Lower lobe of right lung (tissue), 2 donors: ENCODE data around the gene GYS1. TPM values are rescaled to one million over a fixed set of nuclear protein-coding genes. Genes with fewer than 3 reads are reported as not detected.

Experiments used
- ATAC-seq, 2 donors: fragments of 200-7000 bp; cut with Tn5 transposase; one replicate each; pipeline ENCODE4 v1.9.1; 2020 to 2022; ENCODE audit warnings: mild to moderate bottlenecking in 2 of 2, moderate library complexity in 2 of 2
- DNase-seq: peaks from one replicate; pipeline ENCODE4 v3.0.0-alpha.2; 2020
- H3K27ac ChIP-seq: fragments of 200-600 bp; one replicate; pipeline ENCODE4 v1.8.0; 2022
- H3K27me3 ChIP-seq: fragments of 200-600 bp; one replicate; pipeline ENCODE4 v1.8.0; 2022; ENCODE audit warnings: low read depth
- H3K36me3 ChIP-seq: fragments of 200-600 bp; one replicate; pipeline ENCODE4 v1.8.0; 2022; ENCODE audit warnings: mild to moderate bottlenecking
- H3K4me1 ChIP-seq: fragments of 200-600 bp; one replicate; pipeline ENCODE4 v1.8.0; 2022
- H3K4me3 ChIP-seq: fragments of 200-600 bp; one replicate; pipeline ENCODE4 v1.8.0; 2022; ENCODE audit warnings: mild to moderate bottlenecking
- H3K9me3 ChIP-seq: fragments of 200-600 bp; one replicate; pipeline ENCODE4 v1.8.0; 2022
- CTCF ChIP-seq: fragments of 200-600 bp; IDR thresholded peaks from one replicate; pipeline ENCODE4 v1.8.0; 2022; ENCODE audit warnings: antibody characterized with exemption, mild to moderate bottlenecking
- intact Hi-C: fragments of 100-400 bp; cut with DNase I; formaldehyde crosslinking; loops from one replicate; pipeline ENCODE4 v1.11.0; 2022
- total RNA-seq: library from RNA; stranded (reverse); fragmentation: NEBNext Ultra II Directional; extraction: Animal tissue kit (Norgen Biotek cat#: 25700); gene quantifications from one replicate; pipeline ENCODE4 v1.2.1, GENCODE V29; 2021
- donor health status: DM: no; HTN: yes; CAD: no; lungs with severe emphysema.

GYS1 gene
- total RNA-seq, 1 donor from 2014 or later: 24.8 TPM

GRCh38 chr19:49010453-49010852, 17.3 kb upstream of the GYS1 start:
- Histone ChIP-seq H3K4me3 (no peak overlapping the region), H3K9me3 (no peaks in the 10 kb centered on the region), H3K27me3 (no peaks in the 10 kb centered on the region), H3K27ac (no peak overlapping the region), H3K36me3 (peaks cover 74% of the 10 kb centered on the region), H3K4me1 (no peaks in the 10 kb centered on the region)
- DNase-seq (no peak), ATAC-seq (no peak)
- intact Hi-C loops: no loop called here
- TF ChIP-seq CTCF: no peak

DNA sequence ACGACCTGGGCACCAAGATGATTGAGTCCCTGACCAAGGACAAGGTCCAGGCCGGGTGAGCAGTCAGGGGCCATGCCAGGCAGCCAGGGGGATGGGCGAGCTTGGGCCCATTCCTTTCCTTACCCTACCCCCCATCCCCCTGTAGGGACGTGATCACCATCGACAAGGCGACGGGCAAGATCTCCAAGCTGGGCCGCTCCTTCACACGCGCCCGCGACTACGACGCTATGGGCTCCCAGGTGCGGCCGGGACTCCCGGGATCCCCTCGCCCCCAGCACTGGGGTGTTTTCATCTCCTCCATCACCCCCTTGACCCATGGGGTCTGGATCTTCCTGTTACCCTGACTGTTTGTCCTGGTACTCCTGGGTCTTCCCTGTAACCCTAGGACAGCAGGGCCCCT, 16.7 kb upstream of the GYS1 start:
- Histone ChIP-seq H3K4me1 (no peaks in the 10 kb centered on the region), H3K4me3 (no peak overlapping the region), H3K27ac (no peak overlapping the region), H3K27me3 (no peaks in the 10 kb centered on the region), H3K9me3 (no peaks in the 10 kb centered on the region), H3K36me3 (peaks cover 74% of the 10 kb centered on the region)
- no peak for ATAC-seq
- TF ChIP-seq CTCF: no peak
- intact Hi-C loops: no loop called here
- no peak for DNase-seq

GRCh38 chr19:49006905-49007304, 13.8 kb upstream of the GYS1 start:
- ATAC-seq (peak in 1 of 2 donors; percentile 13), DNase-seq (no peak)
- Histone ChIP-seq H3K9me3 (no peaks in the 10 kb centered on the region), H3K4me3 (no peak overlapping the region), H3K27me3 (no peaks in the 10 kb centered on the region), H3K36me3 (peaks cover 80% of the 10 kb centered on the region), H3K27ac (no peak overlapping the region), H3K4me1 (no peaks in the 10 kb centered on the region)
- no peak for TF ChIP-seq CTCF
- intact Hi-C loops: no loop called here

DNA sequence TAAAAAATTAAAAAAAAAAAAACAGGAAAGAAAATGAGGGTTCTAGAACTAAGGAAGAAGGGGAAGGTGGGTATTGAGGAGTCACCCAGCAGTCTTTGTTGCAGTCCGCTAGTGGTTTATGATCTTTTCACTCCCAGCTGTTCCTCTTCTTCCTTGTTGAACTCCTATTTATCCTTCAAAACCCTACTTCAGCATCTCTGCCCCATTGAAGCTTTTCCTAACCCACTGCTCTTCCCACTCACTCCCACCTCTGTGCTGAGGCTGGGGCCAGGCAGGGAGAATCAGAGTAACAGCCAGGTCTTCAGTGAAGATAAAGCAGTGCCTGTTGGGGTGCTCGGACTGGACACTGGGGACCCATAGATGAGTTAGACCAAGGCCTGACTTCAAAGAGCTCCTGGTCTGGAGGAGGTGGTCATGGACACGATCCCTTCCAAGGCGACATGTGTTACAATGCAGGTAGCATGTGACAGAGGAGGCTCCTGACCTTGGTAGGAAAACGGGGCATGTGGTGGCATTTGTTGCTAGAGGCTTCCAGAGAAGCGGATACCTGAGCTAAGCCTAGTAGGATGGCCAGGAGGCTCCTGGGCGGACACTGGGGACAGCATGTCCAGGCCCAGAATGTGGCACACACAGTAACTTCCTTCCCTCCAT, 12.0 kb upstream of the GYS1 start:
- peaks cover 68% of the 10 kb centered on the region for H3K36me3 ChIP-seq
- H3K9me3 ChIP-seq: no peaks in the 10 kb centered on the region
- H3K4me3 ChIP-seq: no peak overlapping the region
- H3K27ac ChIP-seq: no peak overlapping the region
- ATAC-seq: no peak
- H3K4me1 ChIP-seq: no peaks in the 10 kb centered on the region
- H3K27me3 ChIP-seq: no peaks in the 10 kb centered on the region
- no peak for TF ChIP-seq CTCF
- intact Hi-C loops: no loop called here
- DNase-seq: no peak

DNA sequence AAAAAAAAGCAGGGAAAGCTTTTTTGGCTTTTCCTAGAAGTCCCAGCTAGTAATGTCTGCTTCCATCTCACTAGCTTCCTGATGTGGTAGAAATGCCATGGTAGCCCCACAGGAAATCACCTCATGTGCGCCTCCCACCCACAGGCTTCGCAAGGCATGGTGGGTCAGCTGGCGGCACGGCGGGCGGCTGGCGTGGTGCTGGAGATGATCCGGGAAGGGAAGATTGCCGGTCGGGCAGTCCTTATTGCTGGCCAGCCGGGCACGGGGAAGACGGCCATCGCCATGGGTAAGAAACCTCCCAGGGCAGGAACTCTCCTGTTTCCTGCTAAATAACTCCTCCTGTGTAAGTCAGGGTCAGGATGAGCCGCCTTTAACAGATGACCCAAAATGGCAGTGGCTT, 11.0 kb upstream of the GYS1 start:
- no peak for ATAC-seq
- intact Hi-C loops: no loop called here
- TF ChIP-seq CTCF: no peak
- Histone ChIP-seq H3K27ac (no peak overlapping the region), H3K4me3 (no peak overlapping the region), H3K36me3 (peaks cover 58% of the 10 kb centered on the region), H3K27me3 (no peaks in the 10 kb centered on the region), H3K4me1 (no peaks in the 10 kb centered on the region), H3K9me3 (no peaks in the 10 kb centered on the region)
- no peak for DNase-seq
